HepG2 (cell line): ENCODE results near the gene STXBP2. TPM values are rescaled to one million over a fixed set of nuclear protein-coding genes. Genes with fewer than 3 reads are reported as not detected.

ENCODE experiments used
- FOSL1 ChIP-seq: sonication (generic); formaldehyde crosslinking; IDR thresholded peaks from 2 replicates; pipeline ENCODE4 v1.9.0; 2021; ENCODE audit warnings: missing genetic modification reagents, borderline replicate concordance
- FOXK1 ChIP-seq: sonication (generic); formaldehyde crosslinking; IDR thresholded peaks from 2 replicates; pipeline ENCODE4 v1.4.0; 2020; ENCODE audit warnings: low read depth, missing genetic modification reagents, borderline replicate concordance
- GATA4 ChIP-seq: sonication (generic); IDR thresholded peaks from 2 replicates; pipeline ENCODE4 v1.6.1; 2016; ENCODE audit warnings: antibody characterized with exemption, low read depth, borderline replicate concordance
- HOXA5 ChIP-seq: sonication (generic); formaldehyde crosslinking; IDR thresholded peaks from 2 replicates; pipeline ENCODE4 v1.4.0; 2020; ENCODE audit warnings: missing genetic modification reagents
- JARID2 ChIP-seq: sonication (generic); formaldehyde crosslinking; IDR thresholded peaks from 2 replicates; pipeline ENCODE4 v1.8.1; 2023; ENCODE audit warnings: missing genetic modification reagents, inconsistent platforms; ENCODE audit not compliant: insufficient replicate concordance
- MEIS1 ChIP-seq: sonication (generic); formaldehyde crosslinking; IDR thresholded peaks from 2 replicates; pipeline ENCODE4 v1.9.0; 2021; ENCODE audit warnings: mild to moderate bottlenecking, missing genetic modification reagents, moderate library complexity, borderline replicate concordance
- NBN ChIP-seq: fragments of 450-650 bp; conservative IDR thresholded peaks from 2 replicates; pipeline ENCODE4 v1.6.1; 2017
- NCOA1 ChIP-seq: sonication (generic); formaldehyde crosslinking; IDR thresholded peaks from 2 replicates; pipeline ENCODE4 v1.9.0; 2021; ENCODE audit warnings: missing genetic modification reagents
- NFYC ChIP-seq: IDR thresholded peaks from 2 replicates; pipeline ENCODE4 v1.6.1; 2016; ENCODE audit warnings: missing genetic modification reagents, missing compliant biosample characterization
- PHF8 ChIP-seq: sonication (generic); formaldehyde crosslinking; IDR thresholded peaks from 2 replicates; pipeline ENCODE4 v1.5.0; 2020; ENCODE audit warnings: missing genetic modification reagents
- SIN3B ChIP-seq: fragments of 150-350 bp; IDR thresholded peaks from 2 replicates; pipeline ENCODE4 v1.6.1; 2014; ENCODE audit warnings: low read length
- THAP7 ChIP-seq: sonication (generic); formaldehyde crosslinking; IDR thresholded peaks from 2 replicates; pipeline ENCODE4 v1.8.1; 2023; ENCODE audit warnings: mild to moderate bottlenecking, missing genetic modification reagents
- TMF1 ChIP-seq: sonication (generic); formaldehyde crosslinking; IDR thresholded peaks from 2 replicates; pipeline ENCODE4 v1.8.1; 2022; ENCODE audit warnings: low read depth, missing genetic modification reagents
- TRAFD1 ChIP-seq: sonication (generic); formaldehyde crosslinking; IDR thresholded peaks from 2 replicates; pipeline ENCODE4 v1.5.1; 2020; ENCODE audit warnings: missing genetic modification reagents, mild to moderate bottlenecking, borderline replicate concordance
- TRIM24 ChIP-seq: sonication (generic); formaldehyde crosslinking; IDR thresholded peaks from 2 replicates; pipeline ENCODE4 v1.8.0; 2022; ENCODE audit warnings: mild to moderate bottlenecking, missing genetic modification reagents
- XBP1 ChIP-seq: sonication (generic); formaldehyde crosslinking; IDR thresholded peaks from 2 replicates; pipeline ENCODE4 v1.5.0; 2020; ENCODE audit warnings: missing genetic modification reagents
- ZNF510 ChIP-seq: sonication (generic); formaldehyde crosslinking; IDR thresholded peaks from 2 replicates; pipeline ENCODE4 v1.4.0; 2020; ENCODE audit warnings: low read depth, mild to moderate bottlenecking, missing genetic modification reagents
- ZNF878 ChIP-seq: sonication (generic); formaldehyde crosslinking; IDR thresholded peaks from 2 replicates; pipeline ENCODE4 v1.8.1; 2023; ENCODE audit warnings: mild to moderate bottlenecking, missing genetic modification reagents, moderate library complexity
- ZNF883 ChIP-seq: sonication (generic); formaldehyde crosslinking; IDR thresholded peaks from 2 replicates; pipeline ENCODE4 v1.5.1; 2020; ENCODE audit warnings: mild to moderate bottlenecking, missing genetic modification reagents; ENCODE audit errors: not compliant biosample characterization
- polyA plus RNA-seq, 8 experiments: library from polyadenylated mRNA; depleted of rRNA in 3 of 8; stranded (reverse) in 7 of 8; unstranded in 1 of 8; fragments of >200 nt; fragmentation: Illumina TruSeq in 4 of 8; extraction: Trizol in 4 of 8; gene quantifications; 2 replicates each; pipeline versions ENCODE4 v1.2.1 to v1.2.3, GENCODE V29; 2011 to 2016; ENCODE audit warnings: low read depth in 4 of 8, missing spikeins in 1 of 8, mixed read lengths in 1 of 8; ENCODE audit not compliant: insufficient read depth in 1 of 8
- total RNA-seq, 5 experiments: library from RNA; depleted of rRNA; stranded (reverse); fragments of >200 nt; fragmentation: Illumina TruSeq; extraction: Trizol; gene quantifications; 2 replicates each; pipeline ENCODE4 v1.2.3, GENCODE V29; 2016; ENCODE audit warnings: low read depth in 1 of 5
- TF ChIP-seq, protein P1 (sequence below): sonication (generic); formaldehyde crosslinking; IDR thresholded peaks from 2 replicates; pipeline ENCODE4 v1.4.0; 2020; ENCODE audit warnings: missing genetic modification reagents
- TF ChIP-seq, protein P2 (sequence below): IDR thresholded peaks from 2 replicates; pipeline ENCODE4 v1.6.1; 2016; ENCODE audit warnings: low read depth

Gene STXBP2
- total and polyA plus RNA-seq, 2 of the 13 experiments (the other 11 are each of a cell fraction or from before 2014, with no cell fraction given) = 22.8 to 40.1 TPM

DNA sequence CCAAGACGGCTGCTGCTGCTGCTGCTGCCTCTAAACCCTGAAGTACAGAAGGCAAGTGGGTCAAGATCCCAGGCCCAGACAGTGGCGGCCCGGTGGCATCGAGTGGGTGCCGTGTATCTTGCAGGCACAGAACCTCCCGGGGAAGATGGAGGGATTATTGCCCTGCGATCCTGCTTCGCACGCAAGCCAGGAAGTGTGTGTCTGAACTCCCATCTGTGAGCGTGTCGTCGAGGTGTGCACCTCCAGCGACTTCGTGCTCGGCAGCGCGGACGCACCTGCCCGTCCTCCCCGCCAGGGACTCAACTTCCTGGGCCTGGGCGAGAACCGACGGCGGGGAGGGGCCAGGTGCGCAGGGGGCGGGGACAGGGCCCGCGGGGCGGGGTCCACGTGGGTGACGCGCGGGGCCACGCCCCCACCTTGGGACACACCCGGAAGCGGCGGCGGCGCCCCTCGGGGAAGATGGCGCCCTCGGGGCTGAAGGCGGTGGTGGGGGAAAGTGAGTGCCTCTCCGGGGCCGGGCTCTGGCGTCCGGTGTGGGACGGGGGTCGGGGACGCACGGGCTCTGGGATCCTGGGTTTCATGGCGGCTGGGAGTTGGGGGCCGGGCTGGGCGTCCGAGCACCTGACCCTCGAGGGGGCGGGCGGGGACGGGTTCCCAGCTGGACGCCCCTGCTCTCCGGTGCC lies at the start of gene STXBP2 (continued):
- TF ChIP-seq, protein P1, sequence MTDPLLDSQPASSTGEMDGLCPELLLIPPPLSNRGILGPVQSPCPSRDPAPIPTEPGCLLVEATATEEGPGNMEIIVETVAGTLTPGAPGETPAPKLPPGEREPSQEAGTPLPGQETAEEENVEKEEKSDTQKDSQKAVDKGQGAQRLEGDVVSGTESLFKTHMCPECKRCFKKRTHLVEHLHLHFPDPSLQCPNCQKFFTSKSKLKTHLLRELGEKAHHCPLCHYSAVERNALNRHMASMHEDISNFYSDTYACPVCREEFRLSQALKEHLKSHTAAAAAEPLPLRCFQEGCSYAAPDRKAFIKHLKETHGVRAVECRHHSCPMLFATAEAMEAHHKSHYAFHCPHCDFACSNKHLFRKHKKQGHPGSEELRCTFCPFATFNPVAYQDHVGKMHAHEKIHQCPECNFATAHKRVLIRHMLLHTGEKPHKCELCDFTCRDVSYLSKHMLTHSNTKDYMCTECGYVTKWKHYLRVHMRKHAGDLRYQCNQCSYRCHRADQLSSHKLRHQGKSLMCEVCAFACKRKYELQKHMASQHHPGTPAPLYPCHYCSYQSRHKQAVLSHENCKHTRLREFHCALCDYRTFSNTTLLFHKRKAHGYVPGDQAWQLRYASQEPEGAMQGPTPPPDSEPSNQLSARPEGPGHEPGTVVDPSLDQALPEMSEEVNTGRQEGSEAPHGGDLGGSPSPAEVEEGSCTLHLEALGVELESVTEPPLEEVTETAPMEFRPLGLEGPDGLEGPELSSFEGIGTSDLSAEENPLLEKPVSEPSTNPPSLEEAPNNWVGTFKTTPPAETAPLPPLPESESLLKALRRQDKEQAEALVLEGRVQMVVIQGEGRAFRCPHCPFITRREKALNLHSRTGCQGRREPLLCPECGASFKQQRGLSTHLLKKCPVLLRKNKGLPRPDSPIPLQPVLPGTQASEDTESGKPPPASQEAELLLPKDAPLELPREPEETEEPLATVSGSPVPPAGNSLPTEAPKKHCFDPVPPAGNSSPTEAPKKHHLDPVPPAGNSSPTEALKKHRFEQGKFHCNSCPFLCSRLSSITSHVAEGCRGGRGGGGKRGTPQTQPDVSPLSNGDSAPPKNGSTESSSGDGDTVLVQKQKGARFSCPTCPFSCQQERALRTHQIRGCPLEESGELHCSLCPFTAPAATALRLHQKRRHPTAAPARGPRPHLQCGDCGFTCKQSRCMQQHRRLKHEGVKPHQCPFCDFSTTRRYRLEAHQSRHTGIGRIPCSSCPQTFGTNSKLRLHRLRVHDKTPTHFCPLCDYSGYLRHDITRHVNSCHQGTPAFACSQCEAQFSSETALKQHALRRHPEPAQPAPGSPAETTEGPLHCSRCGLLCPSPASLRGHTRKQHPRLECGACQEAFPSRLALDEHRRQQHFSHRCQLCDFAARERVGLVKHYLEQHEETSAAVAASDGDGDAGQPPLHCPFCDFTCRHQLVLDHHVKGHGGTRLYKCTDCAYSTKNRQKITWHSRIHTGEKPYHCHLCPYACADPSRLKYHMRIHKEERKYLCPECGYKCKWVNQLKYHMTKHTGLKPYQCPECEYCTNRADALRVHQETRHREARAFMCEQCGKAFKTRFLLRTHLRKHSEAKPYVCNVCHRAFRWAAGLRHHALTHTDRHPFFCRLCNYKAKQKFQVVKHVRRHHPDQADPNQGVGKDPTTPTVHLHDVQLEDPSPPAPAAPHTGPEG (CRISPR knock-in tag) = peak; percentile 55; the same call in 1 of the 2 replicates
- no peak for TF ChIP-seq XBP1 (CRISPR knock-in tag)
- TF ChIP-seq ZNF510 = no peak
- no peak for TF ChIP-seq SIN3B
- no peak for TF ChIP-seq TRIM24 (CRISPR knock-in tag)
- no peak for TF ChIP-seq JARID2 (CRISPR knock-in tag)
- TF ChIP-seq, protein P2, sequence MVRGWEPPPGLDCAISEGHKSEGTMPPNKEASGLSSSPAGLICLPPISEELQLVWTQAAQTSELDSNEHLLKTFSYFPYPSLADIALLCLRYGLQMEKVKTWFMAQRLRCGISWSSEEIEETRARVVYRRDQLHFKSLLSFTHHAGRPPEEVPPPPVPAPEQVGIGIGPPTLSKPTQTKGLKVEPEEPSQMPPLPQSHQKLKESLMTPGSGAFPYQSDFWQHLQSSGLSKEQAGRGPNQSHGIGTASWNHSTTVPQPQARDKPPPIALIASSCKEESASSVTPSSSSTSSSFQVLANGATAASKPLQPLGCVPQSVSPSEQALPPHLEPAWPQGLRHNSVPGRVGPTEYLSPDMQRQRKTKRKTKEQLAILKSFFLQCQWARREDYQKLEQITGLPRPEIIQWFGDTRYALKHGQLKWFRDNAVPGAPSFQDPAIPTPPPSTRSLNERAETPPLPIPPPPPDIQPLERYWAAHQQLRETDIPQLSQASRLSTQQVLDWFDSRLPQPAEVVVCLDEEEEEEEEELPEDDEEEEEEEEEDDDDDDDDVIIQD (CRISPR knock-in tag) = no peak
- TF ChIP-seq MEIS1 (CRISPR knock-in tag) = no peak
- no peak for TF ChIP-seq ZNF878
- no peak for TF ChIP-seq FOSL1
- TF ChIP-seq THAP7 (CRISPR knock-in tag) = no peak; the same call in 1 of the 2 replicates
- 0 out of 2 replicates have a peak, but pooled peaks have one; percentile 80 for TF ChIP-seq TMF1 (CRISPR knock-in tag)
- peak; percentile 74 for TF ChIP-seq PHF8 (CRISPR knock-in tag)
- no peak for TF ChIP-seq ZNF883 (CRISPR knock-in tag)
- no peak for TF ChIP-seq HOXA5 (CRISPR knock-in tag)
- TF ChIP-seq GATA4 = peak; percentile 66
- TF ChIP-seq FOXK1 (CRISPR knock-in tag) = no peak
- TF ChIP-seq NBN = no peak
- no peak for TF ChIP-seq TRAFD1 (CRISPR knock-in tag)
- TF ChIP-seq NCOA1 (CRISPR knock-in tag) = no peak
- peak; percentile 19; the same call in 1 of the 2 replicates for TF ChIP-seq NFYC (CRISPR knock-in tag)
